AG09319 (cell line): ENCODE measurements around the gene ZBTB20.
A peak's percentile ranks its signal among the peaks of the same experiment; 100 is the strongest.

Source experiments
- DNase-seq: peaks from one replicate; pipeline ENCODE4 v3.0.0-alpha.2; 2010; ENCODE audit warnings: low read depth; ENCODE audit errors: extremely low read depth
- CTCF ChIP-seq: IDR thresholded peaks from 2 replicates; pipeline ENCODE4 v1.5.1; 2011; ENCODE audit warnings: low read depth, mild to moderate bottlenecking, inconsistent platforms, low read length, moderate library complexity

ZBTB20 gene

GRCh38 chr3:114498539-114499370 lies 648.3 kb downstream of the ZBTB20 start:
- TF ChIP-seq CTCF, result no peak
- DNase-seq, result no peak

GRCh38 chr3:114496874-114497273 lies 650.2 kb downstream of the ZBTB20 start:
- DNase-seq, result peak; percentile 49
- TF ChIP-seq CTCF, result peak; percentile 13

GRCh38 chr3:114496466-114496865 lies 650.6 kb downstream of the ZBTB20 start:
- no peak for DNase-seq
- TF ChIP-seq CTCF, result no peak

GRCh38 chr3:114496021-114496434 lies 651.1 kb downstream of the ZBTB20 start:
- DNase-seq, result no peak

GRCh38 chr3:114494498-114494897 lies 652.6 kb downstream of the ZBTB20 start:
- no peak for DNase-seq
- no peak for TF ChIP-seq CTCF

More at GRCh38 chr3:114496021-114496434, 651.1 kb downstream of the ZBTB20 start:
- no peak for TF ChIP-seq CTCF

GRCh38 chr3:114490829-114491228 lies 656.3 kb downstream of the ZBTB20 start:
- TF ChIP-seq CTCF, result no peak
- no peak for DNase-seq

- no peak for DNase-seq
Observed at GRCh38 chr3:114487502-114487901, 659.6 kb downstream of the ZBTB20 start.

More at GRCh38 chr3:114487502-114487901, 659.6 kb downstream of the ZBTB20 start:
- TF ChIP-seq CTCF, result no peak
